Activated T-helper 1 cell treated with anti-CD3 and anti-CD28 coated beads, Interleukin-2, amount 50 U/mL, for 16 hours (primary cell): ENCODE measurements around the gene NUCKS1.

Experiments
- DNase-seq, 2 donors: peaks; one replicate each; pipeline ENCODE4 v3.0.0-alpha.2; 2020; ENCODE audit warnings: low read depth in 1 of 2, low spot score in 1 of 2

Gene NUCKS1

GRCh38 chr1:205772607-205773032, 22.6 kb upstream of the NUCKS1 start:
- no peak for DNase-seq

GRCh38 chr1:205770618-205771017, 20.6 kb upstream of the NUCKS1 start:
- no peak for DNase-seq

GRCh38 chr1:205769641-205770365, 19.8 kb upstream of the NUCKS1 start:
- DNase-seq, result no peak

GRCh38 chr1:205767248-205767647, 17.3 kb upstream of the NUCKS1 start:
- DNase-seq, result no peak

DNA sequence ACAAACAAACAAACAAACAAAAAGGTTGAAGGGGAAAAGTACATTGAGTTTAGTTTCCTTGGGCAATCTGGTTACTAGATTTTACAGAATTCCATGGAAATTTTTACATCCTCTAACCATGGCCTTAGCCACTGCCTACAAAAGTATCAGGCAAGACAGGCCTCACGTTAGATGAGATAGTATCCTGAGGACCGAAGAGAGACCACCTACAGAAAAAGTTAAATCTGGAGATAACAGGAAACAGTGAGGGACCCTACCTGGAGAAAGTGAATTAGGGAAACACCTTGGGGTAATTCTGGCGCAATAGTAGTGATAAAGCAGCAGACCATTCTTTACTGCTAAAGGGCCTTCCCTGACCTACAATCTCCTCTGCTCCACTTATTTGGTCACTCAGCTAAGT, 16.6 kb upstream of the NUCKS1 start:
- no peak for DNase-seq

DNA sequence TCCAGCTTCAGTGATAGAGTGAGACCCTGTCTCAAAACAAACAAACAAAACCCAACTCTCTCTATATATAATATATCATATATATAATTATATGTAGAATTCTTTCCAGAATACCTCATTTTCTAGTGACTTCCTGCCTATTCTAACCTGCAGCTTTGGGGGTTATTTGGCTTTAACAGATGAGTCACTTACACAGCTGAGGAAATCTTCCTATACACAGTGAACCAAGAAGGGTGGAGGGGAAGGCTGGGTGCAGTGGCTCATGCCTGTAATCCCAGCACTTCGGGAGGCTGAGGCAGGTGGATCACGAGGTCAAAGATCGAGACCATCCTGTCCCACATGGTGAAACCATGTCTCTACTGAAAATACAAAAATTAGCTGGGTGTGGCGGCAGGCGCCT, 16.1 kb upstream of the NUCKS1 start:
- no peak for DNase-seq

DNA sequence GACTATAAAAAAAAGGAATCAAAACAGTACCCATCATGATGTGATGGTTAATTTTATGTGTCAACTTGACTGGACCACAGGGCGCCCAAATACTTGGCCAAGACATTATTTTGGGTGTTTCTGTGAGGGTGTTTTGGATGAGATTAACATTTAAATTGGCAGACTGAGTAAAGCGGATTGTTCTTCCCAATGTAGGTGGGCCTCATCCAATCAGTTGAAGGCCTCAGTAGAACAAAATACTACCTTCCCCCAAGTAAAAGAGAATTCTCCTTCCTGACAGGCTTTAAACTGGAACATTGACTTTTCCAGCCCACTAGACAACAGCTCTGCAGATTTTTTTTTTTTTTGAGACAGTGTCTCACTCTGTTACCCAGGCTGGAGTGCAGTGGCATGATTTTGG, 14.6 kb upstream of the NUCKS1 start:
- DNase-seq, result no peak

- DNase-seq, result no peak
Measured at GRCh38 chr1:205763980-205764379, 14.0 kb upstream of the NUCKS1 start.

- DNase-seq, result no peak
Measured at GRCh38 chr1:205760606-205761005, 10.6 kb upstream of the NUCKS1 start.

DNA sequence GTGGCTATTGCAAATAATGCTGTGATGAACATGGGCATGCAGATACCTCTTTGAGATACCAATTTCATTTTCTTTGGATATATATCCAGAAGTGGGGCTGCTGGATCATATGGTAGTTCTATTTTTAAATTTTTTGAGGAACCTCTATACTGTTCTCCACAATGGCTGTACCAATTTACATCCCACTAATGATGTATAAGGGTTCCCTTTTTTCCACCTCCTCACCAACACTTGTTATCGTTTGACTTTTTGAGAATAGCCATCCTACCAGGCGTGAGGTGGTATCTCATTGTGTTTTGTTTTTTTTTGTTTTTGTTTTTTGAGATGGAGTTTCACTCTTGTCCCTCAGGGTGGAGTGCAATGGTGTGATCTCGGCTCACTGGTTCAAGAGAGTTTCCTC, 6.6 kb upstream of the NUCKS1 start:
- no peak for DNase-seq

GRCh38 chr1:205754857-205755256, 4.9 kb upstream of the NUCKS1 start:
- no peak for DNase-seq

GRCh38 chr1:205751036-205751651, 1.2 kb upstream of the NUCKS1 start:
- no peak for DNase-seq

DNA sequence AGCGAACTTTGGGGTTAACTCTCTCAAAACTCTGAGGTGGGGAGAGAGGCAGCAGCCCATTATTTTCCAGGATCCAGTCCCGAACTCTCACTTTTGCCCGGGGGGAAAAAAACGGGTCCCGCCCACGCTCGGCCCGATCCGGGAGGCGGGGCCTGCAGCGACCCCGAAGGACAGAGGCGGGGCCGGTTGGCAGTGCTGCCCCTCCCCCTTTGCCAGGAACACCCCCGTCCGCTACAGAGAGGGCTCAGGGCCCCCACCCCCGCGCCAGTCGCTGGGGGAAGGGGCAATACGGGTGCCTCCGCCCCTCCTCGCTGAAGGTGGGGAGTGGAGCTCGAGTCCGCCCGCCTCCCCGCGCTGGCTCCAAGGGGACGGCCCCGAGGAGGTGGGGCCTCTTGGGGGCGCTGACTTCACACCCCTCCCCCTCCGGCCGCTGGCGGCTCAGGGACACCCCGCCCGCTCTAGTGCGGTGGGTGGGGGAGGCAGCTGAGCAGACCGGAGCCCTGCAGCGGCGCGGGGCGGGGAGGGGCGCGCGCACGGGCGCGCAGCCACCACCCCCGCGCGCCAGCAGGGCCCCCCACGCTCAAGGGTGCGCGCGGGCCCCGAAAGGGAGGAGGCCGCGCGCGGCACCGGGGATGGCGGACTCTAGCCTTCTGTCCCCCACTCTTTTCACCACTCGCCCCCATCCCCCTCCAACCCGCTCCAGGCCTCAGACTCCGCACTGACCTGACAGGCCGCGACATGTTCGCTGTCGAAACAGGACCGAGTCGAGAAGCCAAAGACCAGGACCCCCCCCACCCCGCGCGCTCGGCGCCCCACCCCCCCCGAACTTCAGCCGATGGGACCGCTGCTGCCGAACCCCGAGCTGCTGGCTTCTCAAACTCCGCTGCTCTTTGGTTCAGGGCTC, 496 bp downstream of the NUCKS1 start:
- DNase-seq, result peak; percentile 82 to 93

- DNase-seq, result peak in 1 of 2 donors; percentile 8
Measured at GRCh38 chr1:205748403-205749233, 1.4 kb downstream of the NUCKS1 start.

DNA sequence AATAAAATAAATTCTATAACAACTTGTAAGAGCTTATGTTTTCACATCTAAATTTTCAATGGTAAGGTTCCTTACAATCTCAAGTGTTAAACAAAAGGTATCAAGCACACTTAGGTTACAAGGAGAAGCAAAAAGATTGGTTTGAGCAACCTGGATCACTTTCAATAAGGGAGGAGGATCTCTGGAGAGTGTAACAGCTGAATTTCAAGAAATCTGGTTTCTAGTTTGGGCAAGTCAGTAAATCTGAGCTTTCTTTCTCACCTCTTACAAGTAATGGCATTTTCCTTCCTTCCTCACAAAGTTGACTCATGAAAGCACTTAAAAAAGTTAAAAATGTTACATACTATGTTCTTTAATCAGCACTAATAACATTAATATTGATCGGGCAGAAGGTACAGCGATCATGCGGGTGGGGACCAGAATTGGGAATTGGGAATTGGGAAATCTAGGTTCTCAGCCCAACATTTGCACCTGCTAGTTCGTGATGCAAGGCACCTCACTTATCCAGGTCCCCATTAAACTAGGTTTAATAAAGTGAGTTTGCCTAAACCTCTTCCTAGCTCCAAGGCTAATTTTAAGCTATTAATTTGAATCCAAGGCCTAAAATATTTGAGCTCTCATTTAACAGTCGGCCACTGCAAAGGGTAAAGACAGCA, 3.1 kb downstream of the NUCKS1 start:
- DNase-seq, result no peak

GRCh38 chr1:205744403-205744802, 5.6 kb downstream of the NUCKS1 start:
- DNase-seq, result no peak

DNA sequence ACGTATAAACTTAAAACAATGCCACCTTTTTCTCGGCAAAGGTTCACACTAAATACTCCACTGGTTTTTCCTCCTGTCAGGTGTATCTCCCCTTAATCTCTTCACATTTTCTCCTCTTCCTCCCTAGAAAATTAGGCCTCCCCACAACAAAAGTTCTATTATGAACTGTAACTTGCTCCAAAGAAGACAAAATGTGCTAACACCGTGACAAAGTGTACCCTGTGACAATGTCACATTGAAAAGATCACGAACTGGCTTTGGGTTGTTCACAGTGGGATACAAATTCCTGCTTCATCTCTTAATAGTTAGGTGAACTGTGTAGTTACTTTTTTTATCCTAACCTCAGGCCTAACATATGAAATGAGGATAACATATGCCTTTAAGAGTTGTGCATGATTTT, 6.0 kb downstream of the NUCKS1 start:
- no peak for DNase-seq

- no peak for DNase-seq
Measured at GRCh38 chr1:205741681-205742080, 8.3 kb downstream of the NUCKS1 start.

DNA sequence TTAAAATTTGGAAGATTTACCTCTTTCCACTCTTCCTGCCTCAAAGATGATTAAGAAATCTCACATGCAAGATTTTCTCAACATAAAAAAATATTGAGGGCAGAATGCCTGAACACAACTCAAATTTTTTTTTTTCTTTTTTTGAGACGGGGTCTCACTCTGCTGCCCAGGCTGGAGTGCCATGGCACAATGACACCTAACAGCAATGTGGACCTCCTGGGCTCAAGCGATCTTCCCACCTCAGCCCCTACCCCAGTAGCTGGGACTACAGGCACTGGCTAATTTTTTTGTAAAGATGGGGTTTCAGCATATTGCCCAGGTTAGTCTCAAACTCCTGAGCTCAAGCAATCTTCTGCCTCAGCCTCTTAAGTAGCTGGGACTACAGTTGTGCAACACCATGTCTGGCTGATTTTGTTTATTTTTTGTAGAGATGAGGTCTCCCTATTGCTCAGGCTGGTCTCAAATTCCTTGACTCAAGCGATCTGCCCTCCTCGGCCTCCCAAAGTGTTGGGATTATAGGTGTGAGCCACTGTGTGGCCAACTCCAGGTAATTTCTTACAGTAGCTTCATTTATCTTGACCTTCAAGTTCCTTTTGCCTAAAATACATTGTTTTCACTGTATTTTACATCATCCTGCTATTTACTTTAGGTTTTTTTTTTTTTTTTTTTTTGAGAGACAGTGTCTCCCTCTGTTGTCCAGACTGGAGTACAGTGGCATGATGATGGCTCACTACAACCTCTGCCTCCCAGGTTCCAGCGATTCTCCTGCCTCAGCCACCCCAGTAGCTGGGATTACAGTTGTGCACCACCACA, 10.4 kb downstream of the NUCKS1 start:
- no peak for DNase-seq

- no peak for DNase-seq
Measured at GRCh38 chr1:205735218-205735617, 14.8 kb downstream of the NUCKS1 start.
